ENCODE results near the gene BCOR. TPM values are rescaled to one million over a fixed set of nuclear protein-coding genes. Genes with fewer than 3 reads are reported as not detected.

BCOR gene
- total and polyA plus RNA-seq, 2 of the 8 experiments (the other 6 are each of a cell fraction or from before 2014, with no cell fraction given) = 25.0 to 50.8 TPM

GRCh38 chrX:40102393-40103381 lies 4.9 kb upstream of the BCOR start (continued):
- no peak for TF ChIP-seq CEBPB (IDR thresholded peaks at IDR 0.05; ENCODE audit: low read depth, low read length)
- peak; percentile 62 for TF ChIP-seq SUZ12 (IDR thresholded peaks at IDR 0.05; ENCODE audit: low read length)
- no peak for TF ChIP-seq SAP30 (IDR thresholded peaks at IDR 0.05; ENCODE audit: insufficient read depth, insufficient replicate concordance, low read length)
- TF ChIP-seq BCL11A (IDR thresholded peaks at IDR 0.05; ENCODE audit: low read depth in 2 of 2, low read length in 2 of 2) = no peak
- no peak for TF ChIP-seq ZNF274 (IDR thresholded peaks at IDR 0.05; ENCODE audit: borderline replicate concordance, extremely low read depth, low read length)
- TF ChIP-seq TBP (IDR thresholded peaks at IDR 0.05; ENCODE audit: low read depth, low read length) = 0 out of 2 replicates have a peak, but pooled peaks have one; percentile 15
- no peak for TF ChIP-seq HDAC6 (IDR thresholded peaks at IDR 0.05; ENCODE audit: low read depth, low read length)
- TF ChIP-seq EP300 (IDR thresholded peaks at IDR 0.05; ENCODE audit: borderline replicate concordance in 1 of 2, low read depth in 2 of 2, low read length in 2 of 2) = no peak
- TF ChIP-seq CHD1 (IDR thresholded peaks at IDR 0.05; ENCODE audit: low read depth, low read length) = no peak
- TF ChIP-seq YY1 (IDR thresholded peaks at IDR 0.05; ENCODE audit: low read depth, low read length) = no peak
- TF ChIP-seq SIX5 (IDR thresholded peaks at IDR 0.05; ENCODE audit: low read depth, low read length) = no peak

All from H1 (cell line).